GM23248 (cell line): ENCODE measurements around the gene ALG9. TPM values are rescaled to one million over a fixed set of nuclear protein-coding genes. Genes with fewer than 3 reads are reported as not detected.

Experiments used
- DNase-seq: peaks from one replicate; pipeline ENCODE4 v3.0.0-alpha.2; 2015
- H2AFZ ChIP-seq: fragments of 200-600 bp; sonication (generic); 2 replicates; pipeline ENCODE4 v1.6.1; 2016; ENCODE audit warnings: antibody characterized with exemption
- H3F3A ChIP-seq: fragments of 200-600 bp; sonication (generic); 2 replicates; pipeline ENCODE4 v1.6.1; 2016; ENCODE audit warnings: mild to moderate bottlenecking, antibody characterized with exemption, mixed run types; ENCODE audit not compliant: insufficient read depth
- H3K27ac ChIP-seq: fragments of 200-600 bp; sonication (generic); 2 replicates; pipeline ENCODE4 v1.5.1; 2016; ENCODE audit warnings: mild to moderate bottlenecking
- H3K27me3 ChIP-seq: fragments of 200-600 bp; sonication (generic); replicated peaks from 2 replicates; pipeline ENCODE4 v1.6.1; 2016; ENCODE audit warnings: mild to moderate bottlenecking; ENCODE audit not compliant: insufficient read depth
- H3K36me3 ChIP-seq: fragments of 200-600 bp; sonication (generic); 2 replicates; pipeline ENCODE4 v1.6.1; 2016; ENCODE audit warnings: low read depth, mild to moderate bottlenecking
- H3K4me1 ChIP-seq: fragments of 200-600 bp; sonication (generic); 2 replicates; pipeline ENCODE4 v1.6.1; 2016; ENCODE audit warnings: mild to moderate bottlenecking; ENCODE audit not compliant: insufficient read depth
- H3K4me2 ChIP-seq: fragments of 200-600 bp; sonication (generic); one replicate; pipeline ENCODE4 v1.6.1; 2016; ENCODE audit warnings: mild to moderate bottlenecking; ENCODE audit not compliant: unreplicated experiment
- H3K4me3 ChIP-seq: fragments of 200-600 bp; sonication (generic); 2 replicates; pipeline ENCODE4 v1.5.1; 2016; ENCODE audit warnings: mild to moderate bottlenecking
- H3K79me2 ChIP-seq: fragments of 200-600 bp; sonication (generic); 2 replicates; pipeline ENCODE4 v1.6.1; 2016; ENCODE audit warnings: mild to moderate bottlenecking; ENCODE audit not compliant: insufficient read depth
- H3K9ac ChIP-seq: fragments of 200-600 bp; sonication (generic); 2 replicates; pipeline ENCODE4 v1.6.1; 2016; ENCODE audit warnings: mild to moderate bottlenecking
- H3K9me2 ChIP-seq: fragments of 200-600 bp; sonication (generic); 2 replicates; pipeline ENCODE4 v1.6.1; 2016; ENCODE audit warnings: mixed run types, mild to moderate bottlenecking, moderate library complexity; ENCODE audit not compliant: insufficient read depth
- H3K9me3 ChIP-seq: fragments of 200-600 bp; sonication (generic); one replicate; pipeline ENCODE4 v1.6.1; 2017; ENCODE audit warnings: low read depth
- H4K20me1 ChIP-seq: fragments of 200-600 bp; sonication (generic); 2 replicates; pipeline ENCODE4 v1.6.0; 2016; ENCODE audit not compliant: insufficient read depth
- EZH2 ChIP-seq: fragments of 200-600 bp; sonication (generic); IDR thresholded peaks from 2 replicates; pipeline ENCODE4 v1.6.1; 2018; ENCODE audit warnings: antibody characterized with exemption, mild to moderate bottlenecking; ENCODE audit not compliant: insufficient read depth, poor library complexity, severe bottlenecking
- EZH2phosphoT487 ChIP-seq: fragments of 200-600 bp; sonication (generic); IDR thresholded peaks from 2 replicates; pipeline ENCODE4 v1.6.1; 2018; ENCODE audit warnings: antibody characterized with exemption, moderate library complexity, mild to moderate bottlenecking, low read depth; ENCODE audit not compliant: insufficient read depth
- WGBS, 2 experiments: methylation state at CpG; one replicate each; pipeline ENCODE4 v1.1.6; 2015 to 2017; ENCODE audit warnings: low lambda C conversion rate in 2 of 2, low coverage in 1 of 2; ENCODE audit errors: missing lambda C conversion rate in 2 of 2; 5-methylcytosine and 5-hydroxymethylcytosine counted together
- in situ Hi-C: fragments of 300-500 bp; cut with MboI; formaldehyde crosslinking; loops from 2 replicates; pipeline ENCODE4 v1.15.0; 2020
- polyA plus RNA-seq: library from polyadenylated mRNA; unstranded; fragments of >200 nt; fragmentation: Nextera tagmentation; extraction: Ambion mirVana; gene quantifications from 2 replicates; pipeline ENCODE4 v1.2.1, GENCODE V29; 2016
- total RNA-seq: library from RNA; depleted of rRNA; stranded (reverse); fragments of >200 nt; shearing (Covaris generic); gene quantifications from 2 replicates; pipeline ENCODE4 v1.2.3, GENCODE V29; 2014

Gene ALG9
- total and polyA plus RNA-seq, 2 experiments from 2014 or later = 24.5 to 36.3 TPM

GRCh38 chr11:111917788-111918187 is 46.4 kb upstream of the ALG9 start:
- Histone ChIP-seq H3K4me3 (no peak overlapping the region), H3K27ac (no peak overlapping the region), H3K4me1 (peaks cover 34% of the 10 kb centered on the region), H3K27me3 (no peaks in the 10 kb centered on the region), H2AFZ (no peak overlapping the region), H3K9me2 (no peaks in the 10 kb centered on the region), H3K79me2 (peaks cover 22% of the 10 kb centered on the region), H3K4me2 (no peak overlapping the region), H3K36me3 (no peaks in the 10 kb centered on the region), H3K9me3 (no peaks in the 10 kb centered on the region), H3F3A (peaks cover 14% of the 10 kb centered on the region), H3K9ac (no peak overlapping the region), H4K20me1 (no peaks in the 10 kb centered on the region)
- in situ Hi-C loops = no loop called here
- 93 to 98% methylated on average over 3 of the region's 3 CpGs for WGBS, 2 experiments
- no peak for TF ChIP-seq EZH2phosphoT487
- TF ChIP-seq EZH2 = no peak
- DNase-seq = no peak

GRCh38 chr11:111917312-111917711 is 45.9 kb upstream of the ALG9 start:
- Histone ChIP-seq H3K79me2 (peaks cover 22% of the 10 kb centered on the region), H3K4me1 (peaks cover 30% of the 10 kb centered on the region), H3K9ac (no peak overlapping the region), H3K36me3 (no peaks in the 10 kb centered on the region), H3K27me3 (no peaks in the 10 kb centered on the region), H4K20me1 (no peaks in the 10 kb centered on the region), H3K9me2 (no peaks in the 10 kb centered on the region), H3K4me2 (no peak overlapping the region), H2AFZ (no peak overlapping the region), H3K4me3 (no peak overlapping the region), H3K27ac (no peak overlapping the region), H3K9me3 (no peaks in the 10 kb centered on the region), H3F3A (peaks cover 10% of the 10 kb centered on the region)
- TF ChIP-seq EZH2phosphoT487 (no peak), EZH2 (no peak)
- 88 to 97% methylated on average over 2 of the region's 2 CpGs for WGBS, 2 experiments
- no peak for DNase-seq
- in situ Hi-C loops = no loop called here

- Histone ChIP-seq H4K20me1 (no peaks in the 10 kb centered on the region), H3K9me2 (no peaks in the 10 kb centered on the region), H3K9ac (no peak overlapping the region), H3F3A (peaks cover 9% of the 10 kb centered on the region), H3K36me3 (no peaks in the 10 kb centered on the region), H3K27me3 (no peaks in the 10 kb centered on the region), H2AFZ (no peak overlapping the region), H3K4me1 (peaks cover 28% of the 10 kb centered on the region), H3K27ac (no peak overlapping the region), H3K4me2 (no peak overlapping the region), H3K4me3 (no peak overlapping the region), H3K9me3 (no peaks in the 10 kb centered on the region), H3K79me2 (peaks cover 22% of the 10 kb centered on the region)
- in situ Hi-C loops = no loop called here
- WGBS, 2 experiments = 93 to 100% methylated on average over 1 of the region's 1 CpG
- DNase-seq = no peak
- TF ChIP-seq EZH2phosphoT487 (no peak), EZH2 (no peak)
These were observed 45.4 kb upstream of the ALG9 start for GRCh38 chr11:111916768-111917167.

- Histone ChIP-seq H4K20me1 (no peaks in the 10 kb centered on the region), H2AFZ (peak overlapping the region; percentile 59; the same call in 1 of the 2 replicates), H3K4me3 (peak overlapping the region; percentile 65), H3K9me2 (no peaks in the 10 kb centered on the region), H3K27ac (peak overlapping the region; percentile 95), H3K9ac (peak overlapping the region; percentile 81), H3F3A (peaks cover 30% of the 10 kb centered on the region), H3K36me3 (0 out of 2 replicates have a peak, but pooled peaks cover 5% of the 10 kb centered on the region), H3K27me3 (no peaks in the 10 kb centered on the region), H3K79me2 (peaks cover 31% of the 10 kb centered on the region), H3K4me1 (peaks cover 38% of the 10 kb centered on the region), H3K4me2 (peak overlapping the region; percentile 79), H3K9me3 (no peaks in the 10 kb centered on the region)
- TF ChIP-seq EZH2 (no peak), EZH2phosphoT487 (no peak)
- DNase-seq = peak; percentile 92
- in situ Hi-C loops = no loop called here
- WGBS, 2 experiments = 1 to 2% methylated on average over 4 of the region's 4 CpGs
These were observed 42.6 kb upstream of the ALG9 start for GRCh38 chr11:111913997-111914396.
